Panc1 (cell line): ENCODE measurements around the gene RDH5.

Experiments
- CTCF ChIP-seq: fragments of 450-650 bp; IDR thresholded peaks from 2 replicates; pipeline ENCODE4 v1.5.1; 2017; ENCODE audit warnings: mild to moderate bottlenecking
- POLR2AphosphoS5 ChIP-seq: IDR thresholded peaks from 2 replicates; pipeline ENCODE4 v1.6.1; 2012; ENCODE audit warnings: mild to moderate bottlenecking, low read depth, low read length, moderate library complexity
- REST ChIP-seq, 2 experiments: IDR thresholded peaks; 2 replicates each; pipeline ENCODE4 v1.6.1; 2011 to 2012; ENCODE audit warnings: low read depth in 2 of 2, control low read depth in 1 of 2, low read length in 1 of 2, mild to moderate bottlenecking in 1 of 2, moderate library complexity in 1 of 2; ENCODE audit not compliant: insufficient read depth in 1 of 2

- TF ChIP-seq CTCF (no peak), REST (IDR thresholded peaks at IDR 0.05; ENCODE audit: insufficient read depth in 1 of 2, low read depth in 2 of 2, low read length in 1 of 2) (no peak), POLR2AphosphoS5 (no peak)
Measured at GRCh38 chr12:55715169-55715764, 4.9 kb upstream of the RDH5 start.
